D721Med (cell line): Measurements from ENCODE around the gene AGFG2.
A peak's percentile ranks its signal among the peaks of the same experiment; 100 is the strongest.

ENCODE experiments used
- DNase-seq: peaks from one replicate; pipeline ENCODE4 v3.0.0; 2011; ENCODE audit warnings: low spot score; ENCODE audit not compliant: insufficient read length
- FAIRE-seq: peaks from 2 replicates; lab custom pipeline; 2011; peaks lifted over from hg19 to GRCh38; lab: Jason Lieb, UNC
- CTCF ChIP-seq: IDR thresholded peaks from 2 replicates; pipeline ENCODE4 v1.5.1; 2012; ENCODE audit warnings: mild to moderate bottlenecking, control low read depth; ENCODE audit not compliant: insufficient read depth; ENCODE audit errors: missing control alignments

AGFG2 gene

GRCh38 chr7:100609958-100610357 is 71.0 kb downstream of the AGFG2 start:
- FAIRE-seq (no peak), DNase-seq (no peak)
- no peak for TF ChIP-seq CTCF

- FAIRE-seq (peak; percentile 93), DNase-seq (peak; percentile 99)
- TF ChIP-seq CTCF = no peak
Observed at GRCh38 chr7:100611983-100612729, 73.2 kb downstream of the AGFG2 start, which contains the start of gene MOSPD3. Gene MOSPD3, plus strand, starts transcription at chr7:100612540. Its CDS starts 252 bp downstream, at chr7:100612792.

GRCh38 chr7:100612730-100613390 is 73.9 kb downstream of the AGFG2 start:
- DNase-seq (no peak), FAIRE-seq (no peak)
- no peak for TF ChIP-seq CTCF

GRCh38 chr7:100613412-100614175 is 74.6 kb downstream of the AGFG2 start:
- TF ChIP-seq CTCF = no peak
- DNase-seq (no peak), FAIRE-seq (no peak)

- FAIRE-seq (no peak), DNase-seq (no peak)
Observed at GRCh38 chr7:100614308-100614861, 75.4 kb downstream of the AGFG2 start.

More at GRCh38 chr7:100614308-100614861, 75.4 kb downstream of the AGFG2 start:
- no peak for TF ChIP-seq CTCF
